ENCODE data around the gene PEF1.

Gene PEF1

DNA sequence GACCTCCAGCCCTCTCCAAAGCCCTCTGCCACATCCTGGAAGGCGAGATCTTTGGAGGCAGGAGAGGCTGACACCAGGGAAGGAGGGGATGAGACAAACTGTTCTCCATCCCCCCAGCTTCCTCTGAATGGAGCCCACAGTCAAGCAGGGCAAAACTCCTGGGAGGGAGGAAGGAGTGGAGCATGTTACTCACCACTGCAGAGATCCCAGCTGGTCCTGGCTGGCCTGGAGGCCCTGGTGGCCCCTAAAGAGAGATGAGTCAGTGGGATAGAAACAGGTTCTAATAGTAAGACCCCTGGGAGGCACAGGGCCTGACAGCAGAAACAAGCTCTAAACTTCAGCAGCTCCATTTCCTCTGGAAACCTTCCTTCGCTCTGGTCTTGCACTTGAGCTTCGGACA, 14.0 kb upstream of the PEF1 start:
- in situ Hi-C loops (cut with HindIII; ENCODE audit: low pct_ligation_motif_present, low pct_unique_long_range_greater_than_20kb, low sequenced_read_pairs), result no loop called here
- DNase-seq, result no peak

DNA sequence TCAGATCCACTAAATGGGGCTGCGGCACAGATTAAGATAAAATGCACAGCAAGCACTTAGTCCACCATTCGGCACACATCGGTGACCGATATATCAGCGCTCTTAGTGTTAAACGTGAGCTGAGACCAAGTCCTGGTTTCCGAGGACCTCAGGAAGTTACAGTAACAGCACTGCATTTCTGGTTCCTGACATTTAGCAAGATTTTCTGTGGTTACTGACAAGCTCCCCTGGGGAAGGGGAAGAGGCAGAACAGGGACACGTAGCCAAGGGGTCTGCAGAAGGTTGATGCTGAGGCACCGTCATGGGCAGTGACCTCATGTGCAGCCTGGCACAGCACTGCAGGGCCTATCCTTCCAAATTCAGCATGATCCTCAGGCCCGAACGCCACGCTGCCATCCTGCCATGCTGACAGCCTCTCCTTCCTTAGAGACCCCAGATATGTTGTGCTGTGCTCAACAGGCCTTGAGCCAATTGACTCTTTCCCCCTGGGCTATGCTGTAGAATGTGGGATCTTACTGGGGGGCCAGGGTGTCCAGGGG, 13.4 kb upstream of the PEF1 start:
- in situ Hi-C loops (cut with HindIII; ENCODE audit: low pct_ligation_motif_present, low pct_unique_long_range_greater_than_20kb, low sequenced_read_pairs), result no loop called here
- DNase-seq, result no peak

- no peak for DNase-seq
- in situ Hi-C loops (cut with HindIII; ENCODE audit: low pct_ligation_motif_present, low pct_unique_long_range_greater_than_20kb, low sequenced_read_pairs), result no loop called here
Measured at GRCh38 chr1:31657020-31657804, 12.5 kb upstream of the PEF1 start.

- in situ Hi-C loops (cut with HindIII; ENCODE audit: low pct_ligation_motif_present, low pct_unique_long_range_greater_than_20kb, low sequenced_read_pairs), result no loop called here
- DNase-seq, result no peak
Measured at GRCh38 chr1:31655756-31656155, 11.1 kb upstream of the PEF1 start.

GRCh38 chr1:31655104-31655503, 10.4 kb upstream of the PEF1 start:
- in situ Hi-C loops (cut with HindIII; ENCODE audit: low pct_ligation_motif_present, low pct_unique_long_range_greater_than_20kb, low sequenced_read_pairs), result no loop called here

DNA sequence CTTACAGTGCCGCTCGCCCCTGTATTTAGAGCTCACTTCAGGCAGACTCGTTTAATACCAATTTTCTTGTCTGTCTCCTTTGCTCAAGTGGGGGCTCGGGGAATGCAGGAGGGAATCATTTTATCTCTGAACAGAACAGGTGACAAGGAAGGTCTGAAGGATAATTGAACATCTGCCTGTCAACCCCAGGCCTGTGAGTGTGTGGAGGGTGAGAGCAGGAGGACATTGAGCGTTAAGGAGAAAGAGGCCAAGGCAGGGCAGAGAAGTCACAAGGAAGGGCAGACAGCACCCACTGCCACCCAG, 9.7 kb upstream of the PEF1 start:
- DNase-seq, result no peak
- in situ Hi-C loops (cut with HindIII; ENCODE audit: low pct_ligation_motif_present, low pct_unique_long_range_greater_than_20kb, low sequenced_read_pairs), result no loop called here

More at GRCh38 chr1:31655104-31655503, 10.4 kb upstream of the PEF1 start:
- no peak for DNase-seq

DNA sequence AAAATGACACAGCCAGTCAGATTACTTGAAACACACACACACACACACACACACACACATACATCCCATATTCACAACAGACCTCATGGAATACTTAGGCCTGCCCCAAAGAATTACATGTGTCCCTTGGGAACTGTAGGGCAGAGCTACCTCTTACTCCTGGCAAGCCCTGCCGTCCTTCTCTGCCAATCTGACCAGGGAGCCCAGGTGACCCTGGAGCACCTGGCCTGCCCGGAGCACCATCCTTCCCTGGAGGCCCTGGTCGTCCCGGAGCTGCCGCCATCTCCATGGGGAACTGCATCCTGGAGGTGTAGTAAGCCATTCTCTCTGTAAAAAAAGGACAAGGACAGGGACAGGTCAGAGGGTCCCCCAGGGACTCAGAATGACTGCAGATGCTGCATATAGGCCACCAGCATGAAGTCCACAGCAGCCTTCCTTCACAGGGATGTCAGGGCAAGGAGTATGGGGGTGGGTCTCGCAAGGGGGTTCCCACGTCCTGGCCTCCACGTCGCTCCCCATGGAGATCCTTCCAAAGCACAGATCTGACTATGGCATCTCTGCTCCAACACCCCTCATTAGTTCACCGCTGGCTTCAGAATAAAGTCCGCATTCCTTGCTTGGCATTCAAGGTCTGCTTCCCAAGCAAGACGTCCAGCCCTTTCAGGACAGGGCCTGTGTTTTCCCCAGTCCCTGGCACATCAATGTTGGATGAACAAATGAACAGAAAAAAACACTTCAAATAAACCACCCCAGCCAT, 9.2 kb upstream of the PEF1 start:
- DNase-seq, result no peak
- in situ Hi-C loops (cut with HindIII; ENCODE audit: low pct_ligation_motif_present, low pct_unique_long_range_greater_than_20kb, low sequenced_read_pairs), result no loop called here

DNA sequence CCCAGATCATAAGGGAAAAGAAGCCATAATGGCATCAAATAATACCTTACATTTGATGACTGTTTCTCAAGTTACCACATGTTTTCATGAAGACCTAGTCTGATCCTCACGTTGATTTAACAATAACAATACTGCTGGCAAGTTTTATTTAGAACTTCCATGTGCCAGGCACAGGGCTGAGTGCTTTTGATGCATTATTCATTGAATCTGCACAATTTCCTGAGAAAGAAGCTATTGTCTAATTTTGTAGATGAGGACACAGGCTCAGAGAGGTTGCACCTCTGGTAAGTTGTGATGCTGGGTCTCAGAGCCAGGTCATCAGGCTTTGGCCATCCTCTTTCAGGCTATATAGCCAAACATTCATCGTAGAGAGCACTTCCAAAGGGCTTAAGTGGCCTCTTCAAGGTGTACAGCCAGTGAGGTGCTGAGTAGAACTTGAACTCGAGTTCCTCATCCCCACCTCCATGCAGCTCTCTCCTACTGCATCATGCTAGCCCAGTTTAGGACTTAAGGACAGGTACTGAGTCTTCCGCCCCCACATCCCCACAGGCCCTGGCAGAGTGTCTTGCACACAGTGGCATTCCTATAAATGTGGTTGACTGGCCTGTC, 8.3 kb upstream of the PEF1 start:
- no peak for DNase-seq
- in situ Hi-C loops (cut with HindIII; ENCODE audit: low pct_ligation_motif_present, low pct_unique_long_range_greater_than_20kb, low sequenced_read_pairs), result no loop called here

DNA sequence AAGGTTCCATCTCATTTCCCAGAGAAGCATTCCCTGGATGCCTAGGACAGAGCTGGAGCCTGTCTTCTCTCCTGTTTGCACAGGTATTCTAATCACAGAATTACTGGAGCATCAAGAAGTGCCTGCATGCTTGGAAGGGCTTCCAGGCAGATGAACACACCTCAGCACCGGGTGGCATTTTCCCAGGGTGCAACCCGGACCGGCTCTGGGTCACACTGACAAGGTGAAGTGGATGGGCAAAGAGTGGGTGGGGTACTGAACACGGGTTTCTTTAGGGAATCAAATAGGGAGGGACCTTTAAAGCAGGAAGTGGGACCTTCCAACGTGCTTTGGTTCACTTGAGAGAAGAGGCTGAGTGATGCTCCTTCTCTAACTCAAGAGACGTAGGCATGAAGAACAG, 7.1 kb upstream of the PEF1 start:
- in situ Hi-C loops (cut with HindIII; ENCODE audit: low pct_ligation_motif_present, low pct_unique_long_range_greater_than_20kb, low sequenced_read_pairs), result no loop called here
- DNase-seq, result no peak

DNA sequence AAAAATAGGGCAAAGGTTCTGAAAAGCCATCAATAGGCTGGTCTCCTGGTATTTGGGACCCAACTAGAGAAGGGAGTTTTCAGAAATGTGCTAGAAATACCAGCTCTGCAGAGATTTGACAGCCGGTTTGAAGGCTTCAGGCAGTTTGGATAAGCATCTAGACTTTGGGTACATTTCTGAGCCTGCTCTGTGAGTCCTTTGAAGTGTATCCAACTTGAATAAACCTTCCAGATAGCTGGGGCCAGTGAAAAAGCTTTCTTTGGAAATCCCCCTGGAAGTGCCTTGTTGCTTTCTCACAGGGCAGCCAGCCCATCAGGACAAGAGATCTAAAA, 6.4 kb upstream of the PEF1 start:
- no peak for DNase-seq
- in situ Hi-C loops (cut with HindIII; ENCODE audit: low pct_ligation_motif_present, low pct_unique_long_range_greater_than_20kb, low sequenced_read_pairs), result no loop called here

DNA sequence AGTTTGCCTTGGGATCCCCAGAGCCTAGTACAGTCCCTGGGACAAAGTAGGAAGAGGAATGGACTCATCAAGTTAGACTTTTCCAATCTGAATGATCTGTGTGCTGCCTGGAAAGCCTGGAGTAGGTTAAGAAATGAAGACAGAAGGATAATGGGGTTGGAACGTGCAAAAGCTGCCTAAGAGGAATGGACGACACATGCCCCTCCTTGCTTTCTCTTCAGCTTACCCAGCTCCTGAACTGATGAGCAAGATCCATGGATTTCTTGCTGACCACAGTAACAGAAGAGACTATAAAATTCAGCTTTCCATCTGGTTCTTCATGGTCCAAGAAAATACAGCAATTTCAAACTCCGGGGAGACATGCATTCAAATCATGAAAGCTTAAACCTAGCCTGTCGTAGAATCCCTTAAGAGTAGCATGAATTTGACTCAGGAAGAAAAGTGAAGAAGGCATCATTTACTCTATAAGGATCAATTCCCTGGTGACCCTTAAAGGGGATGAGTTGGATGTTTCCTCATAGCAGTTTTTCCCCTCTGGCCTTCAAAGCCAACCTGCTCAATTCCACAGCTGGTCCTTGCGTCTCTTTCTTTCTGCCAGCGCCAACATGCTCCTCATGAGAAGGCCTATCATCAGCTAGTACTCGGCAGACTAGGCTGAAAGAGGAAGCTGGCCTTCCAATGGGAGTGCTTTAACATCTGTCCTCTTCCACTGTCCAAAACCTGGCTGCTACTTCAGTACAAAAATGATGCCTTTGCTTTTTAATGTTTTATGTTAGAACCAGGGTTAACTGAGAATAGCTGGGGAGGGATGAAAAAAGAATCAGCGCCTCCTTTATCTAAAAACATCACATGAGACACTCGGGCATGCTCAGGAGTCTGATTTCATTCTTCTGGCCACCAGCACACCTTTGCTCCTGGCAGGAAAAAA, 5.7 kb upstream of the PEF1 start:
- in situ Hi-C loops (cut with HindIII; ENCODE audit: low pct_ligation_motif_present, low pct_unique_long_range_greater_than_20kb, low sequenced_read_pairs), result no loop called here

DNA sequence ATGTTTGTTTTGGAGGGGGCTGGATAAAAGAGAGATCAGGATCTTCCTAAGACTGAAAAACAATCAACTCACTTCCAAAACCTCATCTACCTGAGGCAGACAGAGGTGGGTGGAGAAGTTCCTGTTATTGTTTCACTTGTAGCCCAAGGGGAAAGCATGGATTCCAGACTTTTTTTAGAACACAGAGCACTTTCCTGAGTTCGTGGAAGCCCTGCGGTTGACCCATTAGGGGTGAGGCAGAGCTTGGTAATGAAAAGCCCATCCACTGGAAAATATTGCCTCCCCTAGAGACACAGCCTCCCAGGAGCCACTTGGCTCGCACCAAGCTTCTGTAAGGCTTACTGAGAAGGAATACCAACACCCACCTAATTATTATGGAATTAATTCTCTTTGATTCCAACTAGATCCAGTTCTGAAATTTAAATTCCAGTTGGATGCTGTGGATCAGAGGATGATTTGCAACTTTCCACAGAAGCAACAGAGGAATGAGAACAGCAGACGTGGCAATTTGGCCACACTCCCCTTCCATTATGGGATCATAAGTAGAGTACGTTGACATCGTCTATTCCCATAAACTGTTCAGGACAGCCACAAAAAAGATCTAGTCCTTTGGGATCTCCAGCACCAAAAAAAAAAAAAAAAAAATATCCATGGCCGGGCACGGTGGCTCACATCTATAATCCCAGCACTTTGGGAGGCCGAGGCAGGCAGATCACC, 4.1 kb upstream of the PEF1 start:
- in situ Hi-C loops (cut with HindIII; ENCODE audit: low pct_ligation_motif_present, low pct_unique_long_range_greater_than_20kb, low sequenced_read_pairs), result no loop called here
- DNase-seq, result no peak

More for the DNA sequence above, 5.7 kb upstream of the PEF1 start:
- DNase-seq, result no peak

DNA sequence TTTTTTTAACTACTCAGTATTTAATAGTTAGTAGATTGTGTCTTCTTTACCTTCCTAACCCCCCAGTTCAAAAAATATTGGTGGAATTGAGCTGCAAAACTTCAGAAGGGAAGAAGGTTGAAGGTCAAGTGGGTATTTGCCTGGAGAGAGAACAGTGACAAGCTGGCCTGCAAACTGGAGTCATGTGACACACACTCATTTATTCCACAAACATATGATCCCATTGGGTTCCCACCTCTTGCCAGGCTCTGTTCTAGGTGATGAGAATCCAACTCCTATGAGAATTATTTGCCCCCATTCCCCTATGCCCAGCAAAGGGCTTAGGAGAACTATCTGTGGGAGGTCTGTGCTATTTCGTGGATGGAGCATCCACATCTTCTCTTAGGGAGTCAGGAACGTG, 3.5 kb upstream of the PEF1 start:
- no peak for DNase-seq
- in situ Hi-C loops (cut with HindIII; ENCODE audit: low pct_ligation_motif_present, low pct_unique_long_range_greater_than_20kb, low sequenced_read_pairs), result no loop called here

DNA sequence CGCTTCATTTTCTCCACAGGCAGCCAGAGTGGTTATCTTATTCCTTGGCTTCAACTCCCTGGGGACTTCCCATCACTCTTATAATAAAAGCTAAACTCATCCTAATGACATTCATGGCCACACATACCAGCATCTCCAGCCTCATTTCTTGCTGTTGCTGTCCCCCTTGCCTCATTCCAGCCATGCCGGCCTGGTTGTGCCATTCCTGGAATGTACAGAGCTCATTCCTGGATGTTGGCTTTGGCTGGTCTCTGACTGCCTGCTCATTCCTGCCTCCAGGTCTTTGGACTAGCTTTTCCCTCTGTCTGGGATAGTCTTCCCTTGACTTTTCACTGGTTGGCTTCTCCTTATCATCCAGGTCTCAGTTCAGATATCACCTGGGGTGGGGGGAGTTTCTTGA, 2.4 kb upstream of the PEF1 start:
- in situ Hi-C loops (cut with HindIII; ENCODE audit: low pct_ligation_motif_present, low pct_unique_long_range_greater_than_20kb, low sequenced_read_pairs), result no loop called here
- no peak for DNase-seq

DNA sequence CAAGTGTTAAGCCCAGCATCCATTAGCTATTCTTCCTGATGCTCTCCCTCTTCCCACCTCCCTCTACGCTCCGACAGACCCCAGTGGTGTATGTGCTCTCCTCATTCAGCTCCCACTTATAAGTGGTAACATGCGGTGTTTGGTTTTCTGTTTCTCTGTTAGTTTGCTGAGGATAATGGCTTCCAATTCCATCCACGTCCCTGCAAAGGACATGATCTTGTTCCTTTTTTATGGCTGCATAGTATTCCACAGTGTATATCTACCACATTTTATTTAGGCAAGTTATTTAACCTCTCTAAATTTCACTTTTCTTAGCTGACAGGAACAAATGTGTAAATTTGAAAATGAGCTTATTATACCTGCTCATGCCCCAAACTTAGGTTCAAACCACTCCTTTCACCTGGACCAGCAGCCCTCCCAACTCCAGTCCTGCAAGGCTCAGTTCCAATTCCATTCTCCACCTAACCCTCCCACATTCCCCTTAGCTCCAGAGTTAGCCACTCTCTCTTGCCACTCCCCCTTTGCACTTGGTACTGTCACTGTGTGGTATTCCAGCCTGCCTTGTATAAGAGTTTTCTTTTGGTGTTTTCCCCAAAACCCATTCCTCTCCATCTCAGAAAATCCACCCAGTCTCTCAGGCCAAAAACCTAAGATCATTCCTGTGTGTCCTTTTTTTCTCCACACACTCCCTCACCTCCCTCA, 1.7 kb upstream of the PEF1 start:
- no peak for DNase-seq
- in situ Hi-C loops (cut with HindIII; ENCODE audit: low pct_ligation_motif_present, low pct_unique_long_range_greater_than_20kb, low sequenced_read_pairs), result no loop called here

DNA sequence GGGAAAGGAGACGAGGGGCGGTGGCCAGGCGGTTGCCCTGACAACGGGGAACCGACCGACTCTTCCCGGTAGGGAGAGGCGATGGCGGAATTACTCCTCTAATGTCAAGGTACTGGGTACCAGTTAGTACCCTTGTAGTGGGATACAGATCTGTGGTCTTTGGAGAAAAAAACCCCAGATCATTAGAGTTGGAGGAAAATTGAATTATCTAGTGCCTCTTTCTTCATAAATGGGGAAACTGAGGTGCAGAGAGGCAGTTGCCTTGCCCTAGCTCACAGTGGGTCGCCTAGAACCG, 545 bp upstream of the PEF1 start:
- DNase-seq, result no peak
- in situ Hi-C loops (cut with HindIII; ENCODE audit: low pct_ligation_motif_present, low pct_unique_long_range_greater_than_20kb, low sequenced_read_pairs), result no loop called here

DNA sequence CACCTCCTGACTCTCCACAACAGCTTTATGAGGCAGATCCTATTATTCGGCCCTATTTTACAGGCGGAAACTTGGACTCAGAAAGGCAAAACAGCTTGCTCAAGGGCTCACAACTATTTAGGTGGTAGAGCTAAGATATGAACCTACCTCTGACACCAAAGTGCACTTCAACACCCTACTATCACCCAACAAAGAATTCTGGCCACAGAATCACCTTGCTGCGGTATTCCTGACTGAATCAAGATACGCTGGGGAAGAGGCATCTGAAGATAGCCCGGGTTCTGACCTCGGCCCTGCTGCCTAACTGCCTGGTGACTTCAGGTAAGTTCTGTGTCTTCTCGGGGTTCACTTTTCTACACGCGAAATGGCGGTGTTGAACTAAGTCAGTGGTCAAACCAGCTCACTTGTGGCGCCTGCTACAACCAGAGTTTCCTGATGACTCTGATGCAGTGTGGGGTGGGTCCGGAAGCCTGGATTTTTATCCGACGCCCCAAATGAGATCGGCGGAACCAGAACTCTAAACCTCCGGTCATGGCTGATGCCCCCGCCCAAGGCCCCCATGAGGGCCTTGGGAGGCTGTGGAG, 608 bp downstream of the PEF1 start:
- in situ Hi-C loops (cut with HindIII; ENCODE audit: low pct_ligation_motif_present, low pct_unique_long_range_greater_than_20kb, low sequenced_read_pairs), result no loop called here
- DNase-seq, result no peak

GRCh38 chr1:31642897-31643296, 1.8 kb downstream of the PEF1 start:
- in situ Hi-C loops (cut with HindIII; ENCODE audit: low pct_ligation_motif_present, low pct_unique_long_range_greater_than_20kb, low sequenced_read_pairs), result no loop called here
- no peak for DNase-seq
